ENCODE data around the gene RHOBTB3. TPM values are rescaled to one million over a fixed set of nuclear protein-coding genes. Genes with fewer than 3 reads are reported as not detected.

The RHOBTB3 gene
- total RNA-seq, 1 experiment from 2014 or later, result 286 TPM

GRCh38 chr5:95713960-95714710 lies 17.0 kb upstream of the RHOBTB3 start:
- DNase-seq (ENCODE audit: low read depth), result no peak

GRCh38 chr5:95715799-95716461 lies 15.2 kb upstream of the RHOBTB3 start:
- DNase-seq (ENCODE audit: low read depth), result peak; percentile 94

GRCh38 chr5:95717439-95717838 lies 13.7 kb upstream of the RHOBTB3 start:
- peak; percentile 50 for DNase-seq (ENCODE audit: low read depth)

- DNase-seq (ENCODE audit: low read depth), result peak; percentile 82
Measured at GRCh38 chr5:95718203-95718602, 12.9 kb upstream of the RHOBTB3 start.

GRCh38 chr5:95718738-95719137 lies 12.4 kb upstream of the RHOBTB3 start:
- DNase-seq (ENCODE audit: low read depth), result no peak

GRCh38 chr5:95720094-95720786 lies 10.9 kb upstream of the RHOBTB3 start:
- DNase-seq (ENCODE audit: low read depth), result no peak

- DNase-seq (ENCODE audit: low read depth), result no peak
Measured at GRCh38 chr5:95721582-95722295, 9.4 kb upstream of the RHOBTB3 start.

GRCh38 chr5:95723632-95724369 lies 7.3 kb upstream of the RHOBTB3 start:
- DNase-seq (ENCODE audit: low read depth), result peak; percentile 56

- peak; percentile 46 for DNase-seq (ENCODE audit: low read depth)
Measured at GRCh38 chr5:95725071-95725820, 5.9 kb upstream of the RHOBTB3 start.

- peak; percentile 45 for DNase-seq (ENCODE audit: low read depth)
Measured at GRCh38 chr5:95725937-95726810, 5.0 kb upstream of the RHOBTB3 start.

GRCh38 chr5:95726811-95727763 lies 4.0 kb upstream of the RHOBTB3 start:
- peak; percentile 37 for DNase-seq (ENCODE audit: low read depth)

GRCh38 chr5:95727764-95728191 lies 3.4 kb upstream of the RHOBTB3 start:
- peak; percentile 48 for DNase-seq (ENCODE audit: low read depth)

GRCh38 chr5:95728494-95729114 lies 2.5 kb upstream of the RHOBTB3 start:
- DNase-seq (ENCODE audit: low read depth), result peak; percentile 93

- DNase-seq (ENCODE audit: low read depth), result peak; percentile 51
Measured at GRCh38 chr5:95729115-95730010, 1.8 kb upstream of the RHOBTB3 start.

- peak; percentile 41 for DNase-seq (ENCODE audit: low read depth)
Measured at GRCh38 chr5:95730011-95730700, 980 bp upstream of the RHOBTB3 start.

All from M059J (cell line).